ENCODE results near the gene CHCHD6.

- TF ChIP-seq, protein P1, sequence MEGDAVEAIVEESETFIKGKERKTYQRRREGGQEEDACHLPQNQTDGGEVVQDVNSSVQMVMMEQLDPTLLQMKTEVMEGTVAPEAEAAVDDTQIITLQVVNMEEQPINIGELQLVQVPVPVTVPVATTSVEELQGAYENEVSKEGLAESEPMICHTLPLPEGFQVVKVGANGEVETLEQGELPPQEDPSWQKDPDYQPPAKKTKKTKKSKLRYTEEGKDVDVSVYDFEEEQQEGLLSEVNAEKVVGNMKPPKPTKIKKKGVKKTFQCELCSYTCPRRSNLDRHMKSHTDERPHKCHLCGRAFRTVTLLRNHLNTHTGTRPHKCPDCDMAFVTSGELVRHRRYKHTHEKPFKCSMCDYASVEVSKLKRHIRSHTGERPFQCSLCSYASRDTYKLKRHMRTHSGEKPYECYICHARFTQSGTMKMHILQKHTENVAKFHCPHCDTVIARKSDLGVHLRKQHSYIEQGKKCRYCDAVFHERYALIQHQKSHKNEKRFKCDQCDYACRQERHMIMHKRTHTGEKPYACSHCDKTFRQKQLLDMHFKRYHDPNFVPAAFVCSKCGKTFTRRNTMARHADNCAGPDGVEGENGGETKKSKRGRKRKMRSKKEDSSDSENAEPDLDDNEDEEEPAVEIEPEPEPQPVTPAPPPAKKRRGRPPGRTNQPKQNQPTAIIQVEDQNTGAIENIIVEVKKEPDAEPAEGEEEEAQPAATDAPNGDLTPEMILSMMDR (IDR thresholded peaks at IDR 0.05; ENCODE audit: insufficient read depth, low read length, poor library complexity, severe bottlenecking): no peak
- TF ChIP-seq EZH2phosphoT487 (conservative IDR thresholded peaks at IDR 0.05; ENCODE audit: low read length): no peak
Observed at GRCh38 chr3:126913524-126913923, 209.5 kb downstream of the CHCHD6 start.
